ENCODE data around the gene HMBS.
"Not testable (repeated sequence)": the region's sequence is repeated elsewhere in the genome, so short reads cannot be mapped to it uniquely, and the experiment has no call there.

Gene HMBS

GRCh38 chr11:119101759-119102423 lies 17.2 kb downstream of the HMBS start, which contains the start of gene DPAGT1:
Gene DPAGT1, minus strand, starts transcription at chr11:119101853. Its CDS starts 198 bp downstream, at chr11:119101655.
- TF ChIP-seq POLR2A (IDR thresholded peaks at IDR 0.05; ENCODE audit: low read length) (peak; percentile 52), GATA1 (IDR thresholded peaks at IDR 0.05; ENCODE audit: low read depth, low read length) (no peak)
- DNase-seq = peak; percentile 94 to 95

- DNase-seq = not testable (repeated sequence)
Observed at GRCh38 chr11:119103161-119103664, 18.5 kb downstream of the HMBS start.

- TF ChIP-seq POLR2A (IDR thresholded peaks at IDR 0.05; ENCODE audit: low read length) (no peak), GATA1 (IDR thresholded peaks at IDR 0.05; ENCODE audit: low read depth, low read length) (no peak)
- DNase-seq = no peak
Observed at GRCh38 chr11:119103793-119104192, 19.1 kb downstream of the HMBS start.

GRCh38 chr11:119106564-119107537 lies 22.2 kb downstream of the HMBS start, which contains the start of gene C2CD2L:
Gene C2CD2L, plus strand, starts transcription at chr11:119107344. Its CDS starts 398 bp downstream, at chr11:119107742.
- peak; percentile 97 to 98 for DNase-seq
- TF ChIP-seq POLR2A (IDR thresholded peaks at IDR 0.05; ENCODE audit: low read length) (peak; percentile 76), GATA1 (IDR thresholded peaks at IDR 0.05; ENCODE audit: low read depth, low read length) (no peak)

- DNase-seq = peak in 1 of 2 experiments; percentile 63
- TF ChIP-seq POLR2A (IDR thresholded peaks at IDR 0.05; ENCODE audit: low read length) = no peak
- TF ChIP-seq GATA1 (IDR thresholded peaks at IDR 0.05; ENCODE audit: low read depth, low read length) = no peak
Observed at GRCh38 chr11:119107538-119108145, 23.0 kb downstream of the HMBS start.

- peak; percentile 46 to 57 for DNase-seq
- TF ChIP-seq GATA1 (IDR thresholded peaks at IDR 0.05; ENCODE audit: low read depth, low read length) (no peak), POLR2A (IDR thresholded peaks at IDR 0.05; ENCODE audit: low read length) (peak; percentile 7)
Observed at GRCh38 chr11:119108146-119108856, 23.6 kb downstream of the HMBS start.

- no peak for DNase-seq
- TF ChIP-seq GATA1 (IDR thresholded peaks at IDR 0.05; ENCODE audit: low read depth, low read length) (no peak), POLR2A (IDR thresholded peaks at IDR 0.05; ENCODE audit: low read length) (no peak)
Observed at GRCh38 chr11:119108857-119109221, 24.2 kb downstream of the HMBS start.

GRCh38 chr11:119109843-119110242 lies 25.2 kb downstream of the HMBS start:
- TF ChIP-seq POLR2A (IDR thresholded peaks at IDR 0.05; ENCODE audit: low read length) (no peak), GATA1 (IDR thresholded peaks at IDR 0.05; ENCODE audit: low read depth, low read length) (no peak)
- no peak for DNase-seq

GRCh38 chr11:119110439-119110838 lies 25.8 kb downstream of the HMBS start:
- no peak for TF ChIP-seq GATA1 (IDR thresholded peaks at IDR 0.05; ENCODE audit: low read depth, low read length)
- TF ChIP-seq POLR2A (IDR thresholded peaks at IDR 0.05; ENCODE audit: low read length) = no peak
- no peak for DNase-seq

- no peak for DNase-seq
- no peak for TF ChIP-seq GATA1 (IDR thresholded peaks at IDR 0.05; ENCODE audit: low read depth, low read length)
- TF ChIP-seq POLR2A (IDR thresholded peaks at IDR 0.05; ENCODE audit: low read length) = no peak
Observed at GRCh38 chr11:119111361-119111925, 26.8 kb downstream of the HMBS start.

- TF ChIP-seq POLR2A (IDR thresholded peaks at IDR 0.05; ENCODE audit: low read length) (no peak), GATA1 (IDR thresholded peaks at IDR 0.05; ENCODE audit: low read depth, low read length) (no peak)
- DNase-seq = no peak
Observed at GRCh38 chr11:119112314-119113020, 27.8 kb downstream of the HMBS start.

- DNase-seq = no peak
- TF ChIP-seq GATA1 (IDR thresholded peaks at IDR 0.05; ENCODE audit: low read depth, low read length) = no peak
- no peak for TF ChIP-seq POLR2A (IDR thresholded peaks at IDR 0.05; ENCODE audit: low read length)
Observed at GRCh38 chr11:119113716-119114115, 29.0 kb downstream of the HMBS start.
